Activated T-helper 1 cell treated with anti-CD3 and anti-CD28 coated beads, Interleukin-12 subunit alpha, Interleukin-12 subunit beta, Interleukin-2, Interleukin-4 antibody, amounts not matched to agents 30 ng/mL and 10 ng/mL and 1 ng/mL, durations not matched to agents 14 hours and 24 hours and 36 hours (primary cell): ENCODE results near the gene TBL3. TPM values are rescaled to one million over a fixed set of nuclear protein-coding genes. Genes with fewer than 3 reads are reported as not detected.
"Not testable (repeated sequence)": the region's sequence is repeated elsewhere in the genome, so short reads cannot be mapped to it uniquely, and the experiment has no call there.

Source experiments
- DNase-seq: peaks from one replicate; pipeline ENCODE4 v3.0.0; 2021; ENCODE audit warnings: low spot score
- H3K27ac Mint-ChIP-seq: one replicate; pipeline ENCODE4 v1.8.0; 2021; ENCODE audit warnings: mild to moderate bottlenecking, mixed read lengths
- H3K27me3 Mint-ChIP-seq: one replicate; pipeline ENCODE4 v1.8.0; 2022; ENCODE audit warnings: mild to moderate bottlenecking, moderate library complexity, mixed read lengths; ENCODE audit not compliant: insufficient read depth
- H3K36me3 Mint-ChIP-seq: one replicate; pipeline ENCODE4 v1.8.0; 2021; ENCODE audit warnings: low read depth, mixed read lengths
- H3K4me1 Mint-ChIP-seq: one replicate; pipeline ENCODE4 v1.8.0; 2021; ENCODE audit warnings: low read depth, mixed read lengths
- H3K4me3 Mint-ChIP-seq: one replicate; pipeline ENCODE4 v1.8.0; 2021; ENCODE audit warnings: mild to moderate bottlenecking, moderate library complexity, mixed read lengths
- H3K9me3 Mint-ChIP-seq: one replicate; pipeline ENCODE4 v1.8.0; 2021; ENCODE audit warnings: mixed read lengths
- intact Hi-C: fragments of 100-400 bp; cut with micrococcal nuclease; formaldehyde crosslinking; loops from one replicate; pipeline ENCODE4 v1.15.1; 2024
- total RNA-seq: library from RNA; stranded (reverse); gene quantifications from 2 replicates; pipeline ENCODE4 v1.2.3, GENCODE V29; 2022

Gene TBL3
- total RNA-seq, 1 donor from 2014 or later: 87.3 TPM

GRCh38 chr16:1947369-1947670, 24.5 kb upstream of the TBL3 start:
- intact Hi-C loops: loop anchor here (10.0 kb wide), 1 partner anchor 1157 kb away; no protein-coding TSS in a partner anchor

GRCh38 chr16:1949507-1949906, 22.3 kb upstream of the TBL3 start:
- no peak for DNase-seq
- H3K36me3 Mint-ChIP-seq: no peaks in the 10 kb centered on the region
- H3K9me3 Mint-ChIP-seq: no peaks in the 10 kb centered on the region
- peaks cover 8% of the 10 kb centered on the region for H3K4me1 Mint-ChIP-seq
- H3K27ac Mint-ChIP-seq: no peak overlapping the region
- peaks cover 2% of the 10 kb centered on the region for H3K27me3 Mint-ChIP-seq
- no peak overlapping the region for H3K4me3 Mint-ChIP-seq
- intact Hi-C loops: loop anchor here (10.0 kb wide), 1 partner anchor 1155 kb away; no protein-coding TSS in a partner anchor

More at GRCh38 chr16:1947369-1947670, 24.5 kb upstream of the TBL3 start:
- Mint-ChIP-seq H3K36me3 (no peaks in the 10 kb centered on the region), H3K9me3 (no peaks in the 10 kb centered on the region), H3K27ac (no peak overlapping the region), H3K4me1 (peaks cover 8% of the 10 kb centered on the region), H3K27me3 (no peaks in the 10 kb centered on the region), H3K4me3 (no peak overlapping the region)
- DNase-seq: no peak

- H3K4me1 Mint-ChIP-seq: peaks cover 6% of the 10 kb centered on the region
- intact Hi-C loops: no loop called here
- DNase-seq: no peak
- no peak overlapping the region for H3K27ac Mint-ChIP-seq
- H3K9me3 Mint-ChIP-seq: no peaks in the 10 kb centered on the region
- H3K27me3 Mint-ChIP-seq: peaks cover 2% of the 10 kb centered on the region
- H3K4me3 Mint-ChIP-seq: no peak overlapping the region
- no peaks in the 10 kb centered on the region for H3K36me3 Mint-ChIP-seq
Observed at GRCh38 chr16:1950047-1950446, 21.8 kb upstream of the TBL3 start.

- H3K4me3 Mint-ChIP-seq: no peak overlapping the region
Observed at GRCh38 chr16:1950559-1950958, 21.3 kb upstream of the TBL3 start.

GRCh38 chr16:1953734-1954133, 18.1 kb upstream of the TBL3 start:
- DNase-seq: no peak
- no peak overlapping the region for H3K27ac Mint-ChIP-seq
- no peaks in the 10 kb centered on the region for H3K36me3 Mint-ChIP-seq
- H3K4me1 Mint-ChIP-seq: peaks cover 6% of the 10 kb centered on the region
- H3K27me3 Mint-ChIP-seq: peaks cover 2% of the 10 kb centered on the region
- no peaks in the 10 kb centered on the region for H3K9me3 Mint-ChIP-seq
- no peak overlapping the region for H3K4me3 Mint-ChIP-seq
- intact Hi-C loops: no loop called here

More at GRCh38 chr16:1950559-1950958, 21.3 kb upstream of the TBL3 start:
- intact Hi-C loops: no loop called here
- Mint-ChIP-seq H3K9me3 (no peaks in the 10 kb centered on the region), H3K27me3 (peaks cover 2% of the 10 kb centered on the region), H3K4me1 (peaks cover 6% of the 10 kb centered on the region), H3K36me3 (no peaks in the 10 kb centered on the region), H3K27ac (no peak overlapping the region)
- no peak for DNase-seq

- H3K4me1 Mint-ChIP-seq: peaks cover 26% of the 10 kb centered on the region
- intact Hi-C loops, H3K27ac Mint-ChIP-seq, H3K27me3 Mint-ChIP-seq, DNase-seq, H3K9me3 Mint-ChIP-seq: not testable (repeated sequence)
- peaks cover 21% of the 10 kb centered on the region for H3K36me3 Mint-ChIP-seq
- peak overlapping the region; percentile 15 for H3K4me3 Mint-ChIP-seq
Observed at GRCh38 chr16:1957434-1958142, 14.3 kb upstream of the TBL3 start.

GRCh38 chr16:1958143-1958491, 13.7 kb upstream of the TBL3 start:
- DNase-seq, H3K27me3 Mint-ChIP-seq, H3K27ac Mint-ChIP-seq, H3K9me3 Mint-ChIP-seq, intact Hi-C loops, H3K4me3 Mint-ChIP-seq: not testable (repeated sequence)
- Mint-ChIP-seq H3K4me1 (peaks cover 27% of the 10 kb centered on the region), H3K36me3 (peaks cover 26% of the 10 kb centered on the region)

- Mint-ChIP-seq H3K9me3 (no peaks in the 10 kb centered on the region), H3K4me1 (peaks cover 32% of the 10 kb centered on the region), H3K27me3 (no peaks in the 10 kb centered on the region), H3K36me3 (peaks cover 31% of the 10 kb centered on the region), H3K27ac (no peak overlapping the region), H3K4me3 (peak overlapping the region; percentile 97)
- intact Hi-C loops: loop anchor here (1.0 kb wide), 5 partner anchors 13 to 34 kb away; partner anchors contain the start of genes GFER and MSRB1
- no peak for DNase-seq
Observed at GRCh38 chr16:1958715-1959268, 13.1 kb upstream of the TBL3 start.

- Mint-ChIP-seq H3K27me3 (no peaks in the 10 kb centered on the region), H3K27ac (peak within 1 kb of the TSS; percentile 90), H3K4me3 (peak within 1 kb of the TSS; percentile 97), H3K36me3 (peaks cover 36% of the 10 kb centered on the region), H3K4me1 (peaks cover 34% of the 10 kb centered on the region), H3K9me3 (no peaks in the 10 kb centered on the region)
- DNase-seq: peak; percentile 93
- intact Hi-C loops: loop anchor here (1.0 kb wide), 5 partner anchors 12 to 33 kb away; partner anchors contain the start of genes GFER and MSRB1
Observed at GRCh38 chr16:1959269-1960039, 12.4 kb upstream of the TBL3 start, which contains the start of gene NDUFB10. Gene NDUFB10 (plus strand): TSS chr16:1959538. CDS start chr16:1959625, 87 bp downstream.

GRCh38 chr16:1960665-1961630, 10.9 kb upstream of the TBL3 start:
- intact Hi-C loops: no loop called here
- Mint-ChIP-seq H3K27ac (peak overlapping the region; percentile 90), H3K4me1 (peaks cover 34% of the 10 kb centered on the region), H3K36me3 (peaks cover 44% of the 10 kb centered on the region), H3K9me3 (no peaks in the 10 kb centered on the region), H3K4me3 (peak overlapping the region; percentile 97), H3K27me3 (no peaks in the 10 kb centered on the region)
- no peak for DNase-seq

- H3K9me3 Mint-ChIP-seq: no peaks in the 10 kb centered on the region
- no peaks in the 10 kb centered on the region for H3K27me3 Mint-ChIP-seq
- H3K36me3 Mint-ChIP-seq: peaks cover 44% of the 10 kb centered on the region
- no peak for DNase-seq
- H3K4me3 Mint-ChIP-seq: peak overlapping the region; percentile 100
- peak overlapping the region; percentile 58 for H3K27ac Mint-ChIP-seq
- intact Hi-C loops: no loop called here
- peaks cover 34% of the 10 kb centered on the region for H3K4me1 Mint-ChIP-seq
Observed at GRCh38 chr16:1961651-1962067, 10.2 kb upstream of the TBL3 start.
